SK-N-SH (cell line): ENCODE measurements around the gene KRTAP22-1. TPM values are rescaled to one million over a fixed set of nuclear protein-coding genes. Genes with fewer than 3 reads are reported as not detected.

Experiments
- CTCF ChIA-PET: fragments of 300-600, 350-600 bp; formaldehyde crosslinking; extraction: SDS; loops from one replicate; lab custom pipeline; 2021; lab: Yijun Ruan, JAX
- POLR2A ChIA-PET: fragments of 350-600 bp; sonication (Branson Sonifier 250); formaldehyde crosslinking; extraction: SDS; loops from one replicate; lab custom pipeline; 2020; ENCODE audit warnings: antibody characterized with exemption, inconsistent platforms; lab: Yijun Ruan, JAX
- DNase-seq: peaks from one replicate; pipeline ENCODE4 v3.0.0; 2012
- H2AFZ ChIP-seq: fragments of 200-600 bp; sonication (generic); 2 replicates; pipeline ENCODE4 v1.8.1; 2016; ENCODE audit warnings: antibody characterized with exemption, mild to moderate bottlenecking, low read depth
- H3F3A ChIP-seq: fragments of 200-600 bp; sonication (generic); replicated peaks from 2 replicates; pipeline ENCODE3; 2016; ENCODE audit warnings: antibody characterized with exemption, mild to moderate bottlenecking; ENCODE audit not compliant: insufficient read depth
- H3K27ac ChIP-seq, 2 experiments: fragments of 200-500 bp in 1 of 2; fragments of 200-600 bp in 1 of 2; sonication (Bioruptor generic) in 1 of 2; sonication (generic), shearing (Covaris generic) in 1 of 2; 2 replicates each; pipeline versions ENCODE4 v1.5.1 to v1.6.1; 2014 to 2016; ENCODE audit warnings: low read depth in 2 of 2, inconsistent platforms in 1 of 2, low read length in 1 of 2, mild to moderate bottlenecking in 1 of 2, mixed read lengths in 1 of 2
- H3K27me3 ChIP-seq: fragments of 200-600 bp; sonication (generic), shearing (Covaris generic); 2 replicates; pipeline ENCODE4 v1.6.1; 2016; ENCODE audit warnings: mixed run types; ENCODE audit not compliant: insufficient read depth
- H3K36me3 ChIP-seq, 2 experiments: fragments of 200-500 bp in 1 of 2; fragments of 200-600 bp in 1 of 2; sonication (Bioruptor generic) in 1 of 2; sonication (generic) in 1 of 2; replicated peaks in 1 of 2; 2 replicates each; pipeline versions ENCODE3 to v1.5.1; 2014 to 2016; ENCODE audit warnings: low read length in 1 of 2, mild to moderate bottlenecking in 1 of 2; ENCODE audit not compliant: insufficient read depth in 2 of 2, control insufficient read depth in 1 of 2
- H3K4me1 ChIP-seq, 2 experiments: fragments of 200-500 bp in 1 of 2; fragments of 200-600 bp in 1 of 2; sonication (Bioruptor generic) in 1 of 2; sonication (generic), shearing (Covaris generic) in 1 of 2; 2 replicates each; pipeline versions ENCODE4 v1.5.1 to v1.6.1; 2014 to 2016; ENCODE audit warnings: low read depth in 1 of 2, low read length in 1 of 2, mixed run types in 1 of 2; ENCODE audit not compliant: insufficient read depth in 2 of 2, control insufficient read depth in 1 of 2
- H3K4me2 ChIP-seq: fragments of 200-600 bp; sonication (generic), shearing (Covaris generic); 2 replicates; pipeline ENCODE4 v1.6.1; 2017; ENCODE audit warnings: mixed run types
- H3K4me3 ChIP-seq, 2 experiments: fragments of 200-500 bp in 1 of 2; fragments of 200-600 bp in 1 of 2; sonication (Bioruptor generic) in 1 of 2; sonication (generic), shearing (Covaris generic) in 1 of 2; 2 replicates each; pipeline versions ENCODE4 v1.5.1 to v1.8.1; 2014 to 2016; ENCODE audit warnings: low read depth in 2 of 2, inconsistent platforms in 1 of 2, low read length in 1 of 2, mild to moderate bottlenecking in 1 of 2, mixed read lengths in 1 of 2, moderate library complexity in 1 of 2
- H3K79me2 ChIP-seq: fragments of 200-600 bp; sonication (generic); 2 replicates; pipeline ENCODE4 v1.8.1; 2017; ENCODE audit warnings: mild to moderate bottlenecking; ENCODE audit not compliant: insufficient read depth
- H3K9ac ChIP-seq: fragments of 200-600 bp; sonication (generic); 2 replicates; pipeline ENCODE4 v1.6.1; 2017; ENCODE audit warnings: mixed run types
- H3K9me2 ChIP-seq: fragments of 200-600 bp; sonication (generic); 2 replicates; pipeline ENCODE4 v1.6.1; 2017; ENCODE audit warnings: mixed run types
- H3K9me3 ChIP-seq: fragments of 200-600 bp; sonication (generic); 2 replicates; pipeline ENCODE4 v1.6.1; 2017; ENCODE audit warnings: mixed run types, mild to moderate bottlenecking, moderate library complexity
- H4K20me1 ChIP-seq: fragments of 200-600 bp; sonication (generic); 2 replicates; pipeline ENCODE4 v1.6.1; 2017; ENCODE audit warnings: mild to moderate bottlenecking, mixed run types; ENCODE audit not compliant: insufficient read depth
- CTCF ChIP-seq: fragments of 200-600 bp; sonication (generic); IDR thresholded peaks from 2 replicates; pipeline ENCODE4 v1.6.1; 2017; ENCODE audit warnings: antibody characterized with exemption, mild to moderate bottlenecking, moderate library complexity
- EP300 ChIP-seq, 2 experiments: IDR thresholded peaks; 2 replicates each; pipeline versions ENCODE4 v1.4.0 to v1.6.1; 2012; ENCODE audit warnings: borderline replicate concordance in 1 of 2, low read depth in 1 of 2, low read length in 1 of 2
- EZH2phosphoT487 ChIP-seq: fragments of 200-600 bp; sonication (generic); IDR thresholded peaks from 2 replicates; pipeline ENCODE4 v1.6.1; 2017; ENCODE audit warnings: low read depth, mixed run types, mild to moderate bottlenecking, antibody characterized with exemption, moderate library complexity, borderline replicate concordance
- FOXJ3 ChIP-seq: sonication (generic); formaldehyde crosslinking; IDR thresholded peaks from 2 replicates; pipeline ENCODE4 v1.5.1; 2020; ENCODE audit warnings: mild to moderate bottlenecking, missing genetic modification reagents
- GATA2 ChIP-seq: sonication (generic); formaldehyde crosslinking; IDR thresholded peaks from 2 replicates; pipeline ENCODE4 v1.5.0; 2020; ENCODE audit warnings: mild to moderate bottlenecking, missing genetic modification reagents
- MEF2A ChIP-seq: IDR thresholded peaks from 2 replicates; pipeline ENCODE4 v1.4.0; 2012; ENCODE audit warnings: low read depth, borderline replicate concordance
- MXI1 ChIP-seq: IDR thresholded peaks from 2 replicates; pipeline ENCODE4 v1.6.1; 2012; ENCODE audit warnings: mild to moderate bottlenecking, low read depth, low read length, improper control_type of control experiment
- POLR2AphosphoS5 ChIP-seq: IDR thresholded peaks from 2 replicates; pipeline ENCODE4 v1.6.1; 2012; ENCODE audit warnings: low read depth, low read length
- REST ChIP-seq: IDR thresholded peaks from 2 replicates; pipeline ENCODE4 v1.6.1; 2012; ENCODE audit warnings: mild to moderate bottlenecking, low read depth, low read length, moderate library complexity
- RFX5 ChIP-seq: IDR thresholded peaks from 2 replicates; pipeline ENCODE4 v1.6.1; 2012; ENCODE audit warnings: mild to moderate bottlenecking, improper control_type of control experiment, low read length
- RXRA ChIP-seq: IDR thresholded peaks from 2 replicates; pipeline ENCODE4 v1.4.0; 2012; ENCODE audit warnings: low read depth, mild to moderate bottlenecking, borderline replicate concordance
- TCF12 ChIP-seq: IDR thresholded peaks from 2 replicates; pipeline ENCODE4 v1.4.0; 2012
- TEAD4 ChIP-seq: IDR thresholded peaks from 2 replicates; pipeline ENCODE4 v1.4.0; 2012; ENCODE audit warnings: mild to moderate bottlenecking, borderline replicate concordance; ENCODE audit not compliant: insufficient read depth
- USF1 ChIP-seq: IDR thresholded peaks from 2 replicates; pipeline ENCODE4 v1.4.0; 2012; ENCODE audit warnings: low read depth, borderline replicate concordance
- USF2 ChIP-seq: fragments of 150-350 bp; IDR thresholded peaks from 2 replicates; pipeline ENCODE4 v1.6.1; 2017; ENCODE audit warnings: antibody characterized with exemption, low read length, low read depth, borderline replicate concordance
- YY1 ChIP-seq: IDR thresholded peaks from 2 replicates; pipeline ENCODE4 v1.4.0; 2012; ENCODE audit warnings: low read depth, mild to moderate bottlenecking
- WGBS: methylation state at CpG from one replicate; pipeline ENCODE4 v1.1.6; 2017; ENCODE audit warnings: low lambda C conversion rate; 5-methylcytosine and 5-hydroxymethylcytosine counted together
- polyA plus RNA-seq, 3 experiments: library from polyadenylated mRNA; depleted of rRNA; stranded (reverse); fragments of >200 nt; gene quantifications; 2 replicates each; pipeline ENCODE4 v1.2.3, GENCODE V29; 2012
- TF ChIP-seq, protein P1 (sequence below): IDR thresholded peaks from 2 replicates; pipeline ENCODE4 v1.4.0; 2012; ENCODE audit warnings: low read depth, borderline replicate concordance
- TF ChIP-seq, protein P2 (sequence below): IDR thresholded peaks from 2 replicates; pipeline ENCODE4 v1.4.0; 2012; ENCODE audit warnings: low read depth

KRTAP22-1 gene
- polyA plus RNA-seq, 1 of the 3 experiments (the other 2 are of a cell fraction) = not detected

DNA sequence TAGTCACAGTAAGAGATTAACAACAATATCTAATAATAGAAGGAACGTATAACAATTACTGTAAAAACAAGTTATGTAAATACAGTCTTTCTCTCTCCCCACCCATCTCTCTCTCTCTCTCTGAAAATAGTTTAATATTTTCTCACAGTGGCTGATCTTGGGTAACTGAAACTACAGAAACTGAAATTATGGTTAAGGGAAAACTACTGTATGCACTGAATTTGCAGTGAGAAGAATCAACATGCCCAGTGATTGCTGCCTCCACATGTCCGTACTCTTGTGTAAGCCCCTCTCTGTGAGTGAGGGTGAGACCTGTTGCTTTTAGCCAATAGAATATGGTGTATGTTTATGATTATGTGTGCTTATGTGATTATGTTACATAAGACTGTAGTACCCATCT, 11.2 kb downstream of the KRTAP22-1 start (continued):
- TF ChIP-seq, protein P1, sequence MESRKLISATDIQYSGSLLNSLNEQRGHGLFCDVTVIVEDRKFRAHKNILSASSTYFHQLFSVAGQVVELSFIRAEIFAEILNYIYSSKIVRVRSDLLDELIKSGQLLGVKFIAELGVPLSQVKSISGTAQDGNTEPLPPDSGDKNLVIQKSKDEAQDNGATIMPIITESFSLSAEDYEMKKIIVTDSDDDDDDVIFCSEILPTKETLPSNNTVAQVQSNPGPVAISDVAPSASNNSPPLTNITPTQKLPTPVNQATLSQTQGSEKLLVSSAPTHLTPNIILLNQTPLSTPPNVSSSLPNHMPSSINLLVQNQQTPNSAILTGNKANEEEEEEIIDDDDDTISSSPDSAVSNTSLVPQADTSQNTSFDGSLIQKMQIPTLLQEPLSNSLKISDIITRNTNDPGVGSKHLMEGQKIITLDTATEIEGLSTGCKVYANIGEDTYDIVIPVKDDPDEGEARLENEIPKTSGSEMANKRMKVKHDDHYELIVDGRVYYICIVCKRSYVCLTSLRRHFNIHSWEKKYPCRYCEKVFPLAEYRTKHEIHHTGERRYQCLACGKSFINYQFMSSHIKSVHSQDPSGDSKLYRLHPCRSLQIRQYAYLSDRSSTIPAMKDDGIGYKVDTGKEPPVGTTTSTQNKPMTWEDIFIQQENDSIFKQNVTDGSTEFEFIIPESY = no peak
- no peak for TF ChIP-seq YY1
- TF ChIP-seq, protein P2, sequence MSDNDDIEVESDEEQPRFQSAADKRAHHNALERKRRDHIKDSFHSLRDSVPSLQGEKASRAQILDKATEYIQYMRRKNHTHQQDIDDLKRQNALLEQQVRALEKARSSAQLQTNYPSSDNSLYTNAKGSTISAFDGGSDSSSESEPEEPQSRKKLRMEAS = no peak

- Histone ChIP-seq H3K36me3 (no peaks in the 10 kb centered on the region), H3K9ac (no peak within 1 kb of the TSS), H4K20me1 (no peaks in the 10 kb centered on the region), H3K4me1 (no peaks in the 10 kb centered on the region), H3K4me3 (no peak within 1 kb of the TSS), H3K27me3 (no peaks in the 10 kb centered on the region), H3K9me2 (no peaks in the 10 kb centered on the region), H2AFZ (no peak within 1 kb of the TSS), H3K4me2 (no peak within 1 kb of the TSS), H3K9me3 (no peaks in the 10 kb centered on the region), H3F3A (no peaks in the 10 kb centered on the region), H3K79me2 (no peaks in the 10 kb centered on the region), H3K27ac (no peak within 1 kb of the TSS)
- 14% methylated on average over 2 of the region's 2 CpGs for WGBS
- ChIA-PET CTCF (no interaction called here), POLR2A (no interaction called here)
- DNase-seq = no peak
- TF ChIP-seq TEAD4 (no peak), RFX5 (no peak), MXI1 (no peak), USF2 (no peak), TCF12 (no peak), USF1 (no peak), MEF2A (no peak), CTCF (no peak), EP300 (IDR thresholded peaks at IDR 0.05; ENCODE audit: borderline replicate concordance in 1 of 2, low read depth in 1 of 2, low read length in 1 of 2) (no peak), REST (no peak), POLR2AphosphoS5 (no peak), GATA2 (CRISPR knock-in tag) (no peak), FOXJ3 (no peak), RXRA (no peak), EZH2phosphoT487 (no peak)
- TF ChIP-seq, protein P2 = no peak
These were observed 12.9 kb downstream of the KRTAP22-1 start, which contains the start of gene KRTAP6-1 for GRCh38 chr21:30613836-30614235. Gene KRTAP6-1, minus strand, starts transcription at chr21:30613930. Its CDS starts 26 bp downstream, at chr21:30613904.
